SK-N-MC (cell line): Measurements from ENCODE around the gene TEKT3.

Source experiments
- DNase-seq: peaks from one replicate; pipeline ENCODE4 v3.0.0-alpha.2; 2011; ENCODE audit warnings: low read depth, low spot score
- H3K27ac ChIP-seq: fragments of 200-600 bp; sonication (generic); 2 replicates; pipeline ENCODE4 v1.5.1; 2016; ENCODE audit warnings: mixed run types
- H3K36me3 ChIP-seq: fragments of 200-600 bp; sonication (generic); 2 replicates; pipeline ENCODE4 v1.6.1; 2017; ENCODE audit warnings: antibody characterized with exemption, low read length, mixed read lengths; ENCODE audit not compliant: insufficient read depth
- H3K4me3 ChIP-seq: fragments of 200-600 bp; sonication (generic); 2 replicates; pipeline ENCODE4 v1.5.1; 2016
- H3K9ac ChIP-seq: fragments of 200-600 bp; sonication (generic); 2 replicates; pipeline ENCODE4 v1.8.0; 2017; ENCODE audit warnings: mixed run types, mixed read lengths; ENCODE audit not compliant: insufficient read length
- H3K9me3 ChIP-seq: fragments of 200-600 bp; sonication (generic); 2 replicates; pipeline ENCODE4 v1.6.1; 2017; ENCODE audit warnings: low read depth, mild to moderate bottlenecking, antibody characterized with exemption, low read length, moderate library complexity, mixed read lengths
- EZH2 ChIP-seq: fragments of 200-600 bp; sonication (generic); IDR thresholded peaks from one replicate; pipeline ENCODE4 v1.6.1; 2017; ENCODE audit warnings: antibody characterized with exemption
- FOXP2 ChIP-seq: optimal IDR thresholded peaks from 2 replicates; pipeline ENCODE3; 2011; ENCODE audit warnings: mild to moderate bottlenecking, moderate library complexity; ENCODE audit not compliant: insufficient read depth; ENCODE audit errors: extremely low read length, control extremely low read depth
- POLR2AphosphoS5 ChIP-seq: IDR thresholded peaks from 2 replicates; pipeline ENCODE4 v1.6.1; 2012; ENCODE audit warnings: mild to moderate bottlenecking, low read depth, low read length, borderline replicate concordance

TEKT3 gene

GRCh38 chr17:15262291-15263205 lies 78.8 kb downstream of the TEKT3 start:
- no peaks in the 10 kb centered on the region for H3K36me3 ChIP-seq
- no peak overlapping the region for H3K9ac ChIP-seq
- no peak overlapping the region for H3K4me3 ChIP-seq
- no peak for TF ChIP-seq POLR2AphosphoS5
- TF ChIP-seq FOXP2: no peak
- TF ChIP-seq EZH2: no peak
- H3K9me3 ChIP-seq: no peaks in the 10 kb centered on the region
- no peak for DNase-seq
- H3K27ac ChIP-seq: no peak overlapping the region

- TF ChIP-seq POLR2AphosphoS5 (no peak), FOXP2 (no peak), EZH2 (no peak)
- H3K9me3 ChIP-seq: no peaks in the 10 kb centered on the region
- H3K4me3 ChIP-seq: no peak overlapping the region
These were observed 79.6 kb downstream of the TEKT3 start for GRCh38 chr17:15261802-15262290.

GRCh38 chr17:15261258-15261801 lies 80.1 kb downstream of the TEKT3 start:
- Histone ChIP-seq H3K9ac (no peak overlapping the region), H3K9me3 (no peaks in the 10 kb centered on the region), H3K27ac (no peak overlapping the region), H3K4me3 (peak overlapping the region; percentile 76), H3K36me3 (no peaks in the 10 kb centered on the region)
- TF ChIP-seq EZH2: no peak
- TF ChIP-seq FOXP2: no peak
- no peak for TF ChIP-seq POLR2AphosphoS5
- DNase-seq: no peak

More at GRCh38 chr17:15261802-15262290, 79.6 kb downstream of the TEKT3 start:
- Histone ChIP-seq H3K27ac (no peak overlapping the region), H3K9ac (no peak overlapping the region), H3K36me3 (no peaks in the 10 kb centered on the region)
- DNase-seq: no peak

- Histone ChIP-seq H3K36me3 (no peaks in the 10 kb centered on the region), H3K9me3 (no peaks in the 10 kb centered on the region), H3K27ac (no peak overlapping the region), H3K4me3 (peak overlapping the region; percentile 76), H3K9ac (no peak overlapping the region)
- TF ChIP-seq POLR2AphosphoS5 (no peak), FOXP2 (no peak), EZH2 (peak; percentile 25)
- DNase-seq: no peak
These were observed 80.8 kb downstream of the TEKT3 start for GRCh38 chr17:15260376-15261257.

- no peaks in the 10 kb centered on the region for H3K36me3 ChIP-seq
- DNase-seq: no peak
- no peak overlapping the region for H3K9ac ChIP-seq
- no peak overlapping the region for H3K4me3 ChIP-seq
- H3K27ac ChIP-seq: no peak overlapping the region
- no peak for TF ChIP-seq POLR2AphosphoS5
- no peak for TF ChIP-seq EZH2
- no peak for TF ChIP-seq FOXP2
- H3K9me3 ChIP-seq: no peaks in the 10 kb centered on the region
These were observed 83.4 kb downstream of the TEKT3 start for GRCh38 chr17:15257796-15258512.

- TF ChIP-seq POLR2AphosphoS5 (no peak), EZH2 (no peak), FOXP2 (no peak)
- H3K9me3 ChIP-seq: no peaks in the 10 kb centered on the region
- DNase-seq: no peak
- H3K9ac ChIP-seq: no peak overlapping the region
- H3K27ac ChIP-seq: no peak overlapping the region
- no peak overlapping the region for H3K4me3 ChIP-seq
- no peaks in the 10 kb centered on the region for H3K36me3 ChIP-seq
These were observed 84.1 kb downstream of the TEKT3 start for GRCh38 chr17:15257258-15257788.

GRCh38 chr17:15256689-15257088 lies 84.7 kb downstream of the TEKT3 start:
- Histone ChIP-seq H3K9me3 (no peaks in the 10 kb centered on the region), H3K36me3 (no peaks in the 10 kb centered on the region), H3K9ac (no peak overlapping the region), H3K4me3 (no peak overlapping the region), H3K27ac (no peak overlapping the region)
- DNase-seq: no peak
- TF ChIP-seq POLR2AphosphoS5 (no peak), FOXP2 (no peak), EZH2 (no peak)

GRCh38 chr17:15255713-15256454 lies 85.5 kb downstream of the TEKT3 start:
- no peak for DNase-seq
- TF ChIP-seq POLR2AphosphoS5: no peak
- TF ChIP-seq FOXP2: no peak
- no peak for TF ChIP-seq EZH2
- H3K9ac ChIP-seq: no peak overlapping the region
- no peak overlapping the region for H3K27ac ChIP-seq
- H3K9me3 ChIP-seq: no peaks in the 10 kb centered on the region
- H3K36me3 ChIP-seq: no peaks in the 10 kb centered on the region
- H3K4me3 ChIP-seq: no peak overlapping the region
